Type B pancreatic cell (in vitro differentiated cells): ENCODE results near the gene FAF1. TPM values are rescaled to one million over a fixed set of nuclear protein-coding genes. Genes with fewer than 3 reads are reported as not detected.

Experiments used
- DNase-seq: peaks from one replicate; pipeline ENCODE4 v3.0.0; 2021; ENCODE audit warnings: mixed read lengths; ENCODE audit not compliant: unreplicated experiment; ENCODE audit errors: extremely low spot score
- H3K27ac Mint-ChIP-seq: 2 replicates; pipeline ENCODE4 v1.8.0; 2021; ENCODE audit warnings: mild to moderate bottlenecking, mixed read lengths
- H3K27me3 Mint-ChIP-seq: 2 replicates; pipeline ENCODE4 v1.8.0; 2021; ENCODE audit warnings: mixed read lengths
- H3K36me3 Mint-ChIP-seq: 2 replicates; pipeline ENCODE4 v1.8.0; 2021; ENCODE audit warnings: mixed read lengths
- H3K4me1 Mint-ChIP-seq: one replicate; pipeline ENCODE4 v1.8.0; 2021; ENCODE audit warnings: mixed read lengths; ENCODE audit not compliant: unreplicated experiment
- H3K4me3 Mint-ChIP-seq: 2 replicates; pipeline ENCODE4 v1.8.0; 2021; ENCODE audit warnings: mild to moderate bottlenecking, mixed read lengths
- H3K9me3 Mint-ChIP-seq: 2 replicates; pipeline ENCODE4 v1.8.0; 2021; ENCODE audit warnings: mixed read lengths
- total RNA-seq: library from RNA; stranded (reverse); gene quantifications from 2 replicates; pipeline ENCODE4 v1.2.1, GENCODE V29; 2021; ENCODE audit warnings: low replicate concordance
- TF ChIP-seq, protein P1 (sequence below): fragments of 200-600 bp; sonication (generic); conservative IDR thresholded peaks from 2 replicates; pipeline ENCODE4 v1.5.0; 2021; ENCODE audit warnings: antibody characterized with exemption, mild to moderate bottlenecking

The FAF1 gene
- total RNA-seq, 1 donor from 2014 or later = 49.9 TPM

DNA sequence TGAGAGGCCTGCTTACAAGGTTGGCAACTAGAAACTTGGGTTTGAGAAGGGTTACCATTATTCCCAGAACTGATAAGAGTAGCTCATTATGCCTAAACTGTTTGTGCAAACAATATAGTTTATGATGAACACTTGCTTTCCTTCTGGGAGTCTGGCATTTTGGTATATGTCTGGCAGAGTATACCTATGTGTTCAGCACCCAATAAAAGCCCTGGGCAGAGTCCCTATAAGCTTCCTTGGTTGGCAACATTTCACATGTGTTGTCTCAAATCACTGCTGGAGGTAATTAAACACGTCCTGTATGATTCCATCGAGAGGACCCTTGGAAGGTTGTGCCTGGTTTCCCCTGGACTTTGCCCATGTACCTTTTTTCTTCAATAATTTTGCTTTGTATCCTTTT is 497.1 kb downstream of the FAF1 start:
- Mint-ChIP-seq H3K4me1 (no peaks in the 10 kb centered on the region), H3K9me3 (no peaks in the 10 kb centered on the region), H3K27ac (no peak overlapping the region), H3K27me3 (no peaks in the 10 kb centered on the region), H3K36me3 (no peaks in the 10 kb centered on the region), H3K4me3 (no peak overlapping the region)
- no peak for DNase-seq
- TF ChIP-seq, protein P1, sequence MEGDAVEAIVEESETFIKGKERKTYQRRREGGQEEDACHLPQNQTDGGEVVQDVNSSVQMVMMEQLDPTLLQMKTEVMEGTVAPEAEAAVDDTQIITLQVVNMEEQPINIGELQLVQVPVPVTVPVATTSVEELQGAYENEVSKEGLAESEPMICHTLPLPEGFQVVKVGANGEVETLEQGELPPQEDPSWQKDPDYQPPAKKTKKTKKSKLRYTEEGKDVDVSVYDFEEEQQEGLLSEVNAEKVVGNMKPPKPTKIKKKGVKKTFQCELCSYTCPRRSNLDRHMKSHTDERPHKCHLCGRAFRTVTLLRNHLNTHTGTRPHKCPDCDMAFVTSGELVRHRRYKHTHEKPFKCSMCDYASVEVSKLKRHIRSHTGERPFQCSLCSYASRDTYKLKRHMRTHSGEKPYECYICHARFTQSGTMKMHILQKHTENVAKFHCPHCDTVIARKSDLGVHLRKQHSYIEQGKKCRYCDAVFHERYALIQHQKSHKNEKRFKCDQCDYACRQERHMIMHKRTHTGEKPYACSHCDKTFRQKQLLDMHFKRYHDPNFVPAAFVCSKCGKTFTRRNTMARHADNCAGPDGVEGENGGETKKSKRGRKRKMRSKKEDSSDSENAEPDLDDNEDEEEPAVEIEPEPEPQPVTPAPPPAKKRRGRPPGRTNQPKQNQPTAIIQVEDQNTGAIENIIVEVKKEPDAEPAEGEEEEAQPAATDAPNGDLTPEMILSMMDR = no peak

DNA sequence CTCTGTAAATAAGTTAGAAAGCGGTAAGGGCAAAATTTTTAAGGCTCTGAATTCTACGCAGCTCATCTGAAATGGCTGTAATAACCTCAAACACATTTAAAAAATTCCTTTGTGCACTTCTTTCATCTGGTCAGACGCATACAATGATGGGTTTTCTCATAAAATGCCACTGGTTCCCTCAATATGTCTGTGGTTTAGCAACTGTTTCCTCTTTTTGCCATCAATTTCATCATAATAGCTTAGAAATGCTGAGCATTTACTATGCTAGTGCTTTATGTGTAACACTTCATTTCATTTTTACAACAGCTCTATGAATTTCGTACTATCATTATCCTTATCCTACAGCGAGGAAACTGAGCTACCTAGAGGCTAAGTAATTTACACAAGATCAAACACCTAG is 501.6 kb downstream of the FAF1 start:
- TF ChIP-seq, protein P1 = no peak
- no peak for DNase-seq
- Mint-ChIP-seq H3K36me3 (peaks cover 3% of the 10 kb centered on the region), H3K4me3 (no peak overlapping the region), H3K27me3 (no peaks in the 10 kb centered on the region), H3K9me3 (no peaks in the 10 kb centered on the region), H3K27ac (no peak overlapping the region), H3K4me1 (no peaks in the 10 kb centered on the region)

DNA sequence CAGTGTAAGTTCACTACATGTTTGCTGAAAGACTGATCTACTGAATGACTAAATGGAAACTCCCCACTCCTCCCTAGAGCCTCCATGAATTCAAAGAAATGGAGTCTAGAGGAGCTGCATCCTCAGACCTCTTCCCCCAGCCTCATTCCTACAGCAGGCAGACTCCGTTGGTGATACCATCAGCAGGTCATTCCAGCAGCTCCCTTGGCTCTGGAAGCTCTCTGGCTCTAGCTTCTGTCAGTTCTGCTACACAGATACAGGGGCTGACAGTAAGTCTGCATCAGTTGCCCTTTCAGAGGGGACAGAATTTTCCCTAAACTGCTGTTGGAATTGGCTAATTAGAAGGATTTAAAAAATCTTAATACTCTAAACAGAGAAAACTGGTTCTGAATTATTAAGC is 505.2 kb downstream of the FAF1 start:
- H3K9me3 Mint-ChIP-seq = no peaks in the 10 kb centered on the region
- H3K27ac Mint-ChIP-seq = no peak overlapping the region
- no peaks in the 10 kb centered on the region for H3K27me3 Mint-ChIP-seq
- H3K4me3 Mint-ChIP-seq = no peak overlapping the region
- TF ChIP-seq, protein P1 = no peak
- no peak for DNase-seq
- H3K36me3 Mint-ChIP-seq = peaks cover 7% of the 10 kb centered on the region
- H3K4me1 Mint-ChIP-seq = no peaks in the 10 kb centered on the region

DNA sequence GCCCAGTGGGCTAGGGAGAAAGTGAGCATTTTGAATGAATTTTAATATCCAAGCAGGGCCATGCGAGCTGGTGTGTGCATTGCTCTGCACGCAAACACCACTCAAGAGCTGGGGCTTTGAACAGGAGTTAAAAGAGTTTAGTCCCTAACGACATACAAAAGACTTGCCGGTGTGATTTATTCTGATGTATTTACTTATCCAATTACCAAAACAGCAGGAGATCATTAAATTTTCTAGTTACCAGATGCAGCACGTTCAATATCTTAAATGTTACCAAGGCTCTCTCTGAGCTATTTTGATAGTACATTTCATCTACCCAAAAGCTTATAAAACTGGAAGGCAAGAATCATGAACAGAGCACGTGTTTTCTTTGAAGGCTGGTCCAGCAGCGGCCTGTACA is 506.8 kb downstream of the FAF1 start:
- H3K36me3 Mint-ChIP-seq = peaks cover 7% of the 10 kb centered on the region
- no peaks in the 10 kb centered on the region for H3K27me3 Mint-ChIP-seq
- H3K27ac Mint-ChIP-seq = no peak overlapping the region
- H3K4me3 Mint-ChIP-seq = no peak overlapping the region
- no peaks in the 10 kb centered on the region for H3K9me3 Mint-ChIP-seq
- no peak for DNase-seq
- TF ChIP-seq, protein P1 = no peak
- peaks cover 4% of the 10 kb centered on the region for H3K4me1 Mint-ChIP-seq

DNA sequence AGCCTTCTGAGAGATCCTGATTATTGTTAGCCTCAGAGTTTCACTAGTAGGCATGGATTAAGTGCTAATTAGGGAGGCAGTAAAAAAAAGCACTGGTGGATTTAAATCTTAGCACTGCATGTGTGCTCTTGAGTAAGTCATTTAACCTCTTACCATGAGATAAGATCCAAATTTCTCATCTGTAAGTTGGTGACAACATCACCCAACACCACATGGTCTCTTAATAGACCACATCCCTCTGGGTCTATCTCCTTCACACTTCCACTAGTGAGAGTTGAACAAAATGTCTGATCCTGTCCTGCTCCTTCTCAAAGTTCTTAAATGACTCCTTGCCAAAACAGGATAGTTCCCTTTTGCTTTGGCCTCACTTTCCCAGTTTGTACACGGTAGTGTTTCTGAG is 507.4 kb downstream of the FAF1 start:
- Mint-ChIP-seq H3K27ac (no peak overlapping the region), H3K9me3 (no peaks in the 10 kb centered on the region), H3K36me3 (peaks cover 7% of the 10 kb centered on the region), H3K4me1 (peaks cover 4% of the 10 kb centered on the region), H3K4me3 (no peak overlapping the region), H3K27me3 (no peaks in the 10 kb centered on the region)
- DNase-seq = no peak
- TF ChIP-seq, protein P1 = no peak
